ENCODE results near the gene CDC42SE2.

The CDC42SE2 gene

DNA sequence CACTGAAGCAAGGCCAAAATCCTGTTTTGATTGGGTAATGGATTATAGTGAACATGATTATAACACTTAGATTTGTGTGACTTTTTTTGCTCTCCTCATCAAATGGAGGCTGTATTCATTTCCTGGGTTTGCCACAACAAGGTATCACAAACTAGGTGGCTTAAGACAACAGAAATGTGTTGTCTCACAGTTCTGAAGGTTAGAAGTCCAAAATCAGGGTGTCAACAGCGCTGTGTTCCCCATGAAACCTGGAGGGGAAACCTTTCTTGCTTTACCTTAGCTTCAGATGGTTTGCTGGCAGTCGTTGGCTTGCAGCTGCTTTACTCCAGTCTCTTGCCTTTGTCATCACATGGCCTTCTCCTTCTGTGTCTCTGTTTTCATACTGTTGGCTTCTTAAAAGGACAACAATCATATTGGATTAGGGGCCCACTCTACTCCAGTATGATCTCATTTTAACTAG lies 32.4 kb downstream of the CDC42SE2 start:
- no peak overlapping the region for H3K4me3 ChIP-seq (ENCODE audit: low read length)
- TF ChIP-seq, protein P1, sequence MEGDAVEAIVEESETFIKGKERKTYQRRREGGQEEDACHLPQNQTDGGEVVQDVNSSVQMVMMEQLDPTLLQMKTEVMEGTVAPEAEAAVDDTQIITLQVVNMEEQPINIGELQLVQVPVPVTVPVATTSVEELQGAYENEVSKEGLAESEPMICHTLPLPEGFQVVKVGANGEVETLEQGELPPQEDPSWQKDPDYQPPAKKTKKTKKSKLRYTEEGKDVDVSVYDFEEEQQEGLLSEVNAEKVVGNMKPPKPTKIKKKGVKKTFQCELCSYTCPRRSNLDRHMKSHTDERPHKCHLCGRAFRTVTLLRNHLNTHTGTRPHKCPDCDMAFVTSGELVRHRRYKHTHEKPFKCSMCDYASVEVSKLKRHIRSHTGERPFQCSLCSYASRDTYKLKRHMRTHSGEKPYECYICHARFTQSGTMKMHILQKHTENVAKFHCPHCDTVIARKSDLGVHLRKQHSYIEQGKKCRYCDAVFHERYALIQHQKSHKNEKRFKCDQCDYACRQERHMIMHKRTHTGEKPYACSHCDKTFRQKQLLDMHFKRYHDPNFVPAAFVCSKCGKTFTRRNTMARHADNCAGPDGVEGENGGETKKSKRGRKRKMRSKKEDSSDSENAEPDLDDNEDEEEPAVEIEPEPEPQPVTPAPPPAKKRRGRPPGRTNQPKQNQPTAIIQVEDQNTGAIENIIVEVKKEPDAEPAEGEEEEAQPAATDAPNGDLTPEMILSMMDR (conservative IDR thresholded peaks at IDR 0.05; ENCODE audit: low read depth, low read length) = no peak
- DNase-seq (ENCODE audit: low read depth) = no peak

DNA sequence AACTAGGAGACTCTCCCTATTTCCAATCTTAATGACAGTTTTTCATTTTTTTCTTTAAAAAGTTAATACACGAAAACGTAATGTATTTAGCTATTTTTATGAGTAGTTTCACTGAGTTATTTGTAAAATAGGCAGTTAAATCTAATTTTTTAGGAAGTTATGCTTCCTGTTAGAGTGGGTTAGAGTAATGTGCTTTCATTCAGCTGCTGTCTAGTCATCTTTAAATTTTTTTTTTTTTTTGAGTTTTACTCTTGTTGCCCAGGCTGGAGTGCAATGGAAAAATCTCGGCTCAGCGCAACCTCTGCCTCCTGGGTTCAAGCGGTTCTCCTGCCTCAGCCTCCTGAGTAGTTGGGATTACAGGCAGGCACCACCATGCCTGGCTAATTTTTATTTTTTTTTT lies 34.0 kb downstream of the CDC42SE2 start:
- H3K4me3 ChIP-seq (ENCODE audit: low read length) = no peak overlapping the region
- TF ChIP-seq, protein P1 (conservative IDR thresholded peaks at IDR 0.05; ENCODE audit: low read depth, low read length) = no peak
- DNase-seq (ENCODE audit: low read depth) = no peak

DNA sequence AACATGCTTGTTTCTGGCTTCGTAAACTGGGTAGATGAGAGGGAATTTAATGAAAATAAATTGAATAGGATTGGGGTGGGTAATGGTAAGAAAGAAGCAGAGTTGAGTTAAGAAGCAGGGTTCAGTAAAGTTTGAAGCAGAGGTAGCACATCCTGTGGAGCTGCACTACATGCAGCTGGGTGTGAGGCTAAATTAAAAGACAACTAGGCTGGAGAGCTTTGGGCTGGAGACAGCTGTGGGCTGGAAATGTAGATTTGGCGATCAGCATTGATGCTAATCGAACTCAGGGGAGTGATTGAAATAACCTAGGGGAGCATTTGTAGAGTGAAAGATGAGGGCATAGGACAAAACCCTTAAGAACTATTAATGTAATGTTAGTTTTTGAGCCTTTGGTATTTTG lies 35.6 kb downstream of the CDC42SE2 start:
- no peak for DNase-seq (ENCODE audit: low read depth)
- H3K4me3 ChIP-seq (ENCODE audit: low read length) = no peak overlapping the region
- TF ChIP-seq, protein P1 (conservative IDR thresholded peaks at IDR 0.05; ENCODE audit: low read depth, low read length) = no peak

DNA sequence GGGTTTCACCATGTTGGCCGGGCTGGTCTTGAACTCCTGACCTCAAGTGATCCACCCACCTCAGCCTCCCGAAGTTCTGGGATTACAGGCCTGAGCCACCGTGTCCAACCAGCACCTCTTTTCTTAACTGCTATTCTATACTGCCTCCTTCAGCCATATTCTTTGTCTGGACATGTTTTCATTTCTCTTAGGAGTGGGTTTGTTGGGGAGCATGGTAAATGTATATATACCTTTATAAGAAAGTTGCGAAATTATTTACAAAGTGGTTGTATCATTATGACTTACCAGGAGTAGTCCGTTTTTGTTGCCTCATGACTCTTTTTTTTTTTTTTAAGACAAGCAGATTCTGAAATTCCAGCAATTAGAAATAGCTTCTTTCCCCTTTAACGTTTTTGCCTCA lies 38.7 kb downstream of the CDC42SE2 start:
- no peak for DNase-seq (ENCODE audit: low read depth)
- H3K4me3 ChIP-seq (ENCODE audit: low read length) = no peak overlapping the region
- TF ChIP-seq, protein P1 (conservative IDR thresholded peaks at IDR 0.05; ENCODE audit: low read depth, low read length) = no peak

DNA sequence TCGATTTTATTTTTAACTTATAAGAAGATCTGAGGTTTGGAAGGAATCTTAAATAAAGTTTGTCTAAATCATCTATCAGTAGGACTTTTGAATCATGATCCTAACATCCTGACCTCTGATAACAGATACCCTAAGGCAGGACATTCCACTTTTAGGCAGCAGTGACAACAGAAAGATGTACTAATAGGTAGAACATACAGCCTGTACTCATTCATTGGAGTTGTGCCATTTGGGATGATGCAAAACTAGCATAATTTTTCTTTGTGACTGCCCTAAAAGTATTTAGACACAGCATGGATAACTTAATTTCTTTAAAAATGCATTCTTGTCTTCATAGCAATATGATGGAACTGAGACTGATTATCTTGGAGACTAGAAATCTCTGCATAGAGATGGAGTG lies 39.7 kb downstream of the CDC42SE2 start:
- DNase-seq (ENCODE audit: low read depth) = no peak
- no peak overlapping the region for H3K4me3 ChIP-seq (ENCODE audit: low read length)

DNA sequence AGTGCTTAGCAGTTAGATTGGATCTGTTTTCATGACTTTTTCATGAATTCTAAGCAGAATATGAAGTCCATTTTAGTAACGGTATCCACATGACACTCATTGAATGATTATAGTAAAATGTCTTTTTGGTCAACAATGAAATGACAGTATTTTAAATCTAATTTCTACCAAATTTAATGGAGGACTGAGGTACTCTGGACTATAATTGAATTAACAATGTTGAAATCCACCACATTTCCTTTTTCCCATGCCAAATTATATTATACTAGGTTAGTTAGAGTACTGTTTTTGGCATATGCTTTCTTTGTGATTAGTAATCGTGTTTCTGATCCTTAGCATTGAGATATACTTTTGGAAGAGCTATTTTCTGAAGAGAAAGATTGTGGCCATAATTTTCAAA lies 40.6 kb downstream of the CDC42SE2 start:
- TF ChIP-seq, protein P1 (conservative IDR thresholded peaks at IDR 0.05; ENCODE audit: low read depth, low read length) = no peak
- H3K4me3 ChIP-seq (ENCODE audit: low read length) = no peak overlapping the region
- no peak for DNase-seq (ENCODE audit: low read depth)

More for the DNA sequence above, 39.7 kb downstream of the CDC42SE2 start:
- TF ChIP-seq, protein P1 (conservative IDR thresholded peaks at IDR 0.05; ENCODE audit: low read depth, low read length) = no peak

DNA sequence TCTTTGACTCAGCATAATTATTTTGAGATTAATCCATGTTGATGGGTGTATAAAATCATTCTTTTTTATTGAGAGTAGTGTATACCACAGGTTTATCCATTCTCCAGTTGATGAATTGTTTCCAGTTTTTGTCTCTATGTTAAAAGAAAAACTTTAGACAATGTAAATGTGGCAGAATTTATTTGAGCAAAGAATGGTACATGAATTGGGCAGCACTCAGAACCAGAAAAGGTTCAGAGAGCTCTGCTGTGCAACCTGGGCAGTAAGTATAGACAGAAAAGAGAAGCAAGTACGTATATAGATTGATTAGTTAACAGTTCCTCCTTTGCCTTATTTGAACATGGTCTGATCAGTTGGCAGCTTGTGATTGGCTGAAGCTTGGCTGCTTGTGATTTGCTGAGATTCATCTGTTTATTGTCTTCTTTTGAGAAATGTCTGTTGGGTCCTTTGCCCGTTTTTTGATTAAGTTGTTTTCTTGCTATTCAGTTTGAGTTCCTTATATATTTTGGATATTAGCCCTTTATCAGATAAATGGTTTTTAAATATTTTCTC lies 41.4 kb downstream of the CDC42SE2 start:
- DNase-seq (ENCODE audit: low read depth) = no peak
- TF ChIP-seq, protein P1 (conservative IDR thresholded peaks at IDR 0.05; ENCODE audit: low read depth, low read length) = no peak
- H3K4me3 ChIP-seq (ENCODE audit: low read length) = no peak overlapping the region

Measured in retinal pigment epithelial cell (primary cell).